Stimulated activated CD4-positive, alpha-beta T cell treated with anti-CD3 and anti-CD28 coated beads, Interleukin-4, amount 100 ng/mL, for 48 hours (primary cell): ENCODE measurements around the gene ATXN7.

Experiments
- DNase-seq, 2 donors: peaks; one replicate each; pipeline ENCODE4 v3.0.0-alpha.2; 2020; ENCODE audit warnings: low read depth in 2 of 2

The ATXN7 gene

DNA sequence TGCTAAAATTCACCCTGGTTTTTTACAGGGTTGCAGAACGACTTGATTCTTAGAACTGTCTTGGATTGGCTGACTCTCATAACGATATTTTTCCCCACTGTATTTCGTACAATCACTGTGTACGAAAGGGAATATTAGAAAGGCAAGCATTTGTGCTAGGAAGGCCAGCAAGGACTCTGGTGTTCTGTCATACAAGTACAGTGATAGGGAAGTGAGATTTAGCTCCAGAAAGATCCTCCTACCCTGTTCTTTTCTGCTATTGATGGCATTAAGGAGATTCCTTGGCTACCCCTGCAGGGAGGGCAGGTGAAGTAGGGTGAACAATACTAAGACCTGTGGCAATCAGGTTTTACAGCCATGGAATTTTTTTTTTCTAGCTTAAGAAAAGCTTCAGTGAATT lies 102.3 kb downstream of the ATXN7 start:
- DNase-seq = no peak

DNA sequence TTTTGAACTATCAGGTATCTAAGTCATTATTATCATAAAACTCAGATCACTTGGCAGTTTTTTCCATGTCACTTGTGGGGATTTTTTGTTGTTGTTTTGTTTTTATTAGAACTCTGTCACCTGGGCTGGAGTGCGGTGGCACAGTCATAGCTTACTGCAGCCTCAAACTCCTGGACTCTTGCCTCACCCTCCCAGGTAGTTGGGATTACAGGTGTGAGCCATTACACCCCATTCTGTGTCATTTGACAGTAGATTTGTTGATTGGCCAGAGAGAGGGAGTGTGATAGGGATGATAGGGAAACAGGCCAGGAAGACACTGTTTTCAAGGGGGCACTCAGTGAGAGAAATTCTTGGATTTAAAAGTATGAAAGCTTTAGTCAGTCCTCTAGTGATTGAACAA lies 103.2 kb downstream of the ATXN7 start:
- no peak for DNase-seq

DNA sequence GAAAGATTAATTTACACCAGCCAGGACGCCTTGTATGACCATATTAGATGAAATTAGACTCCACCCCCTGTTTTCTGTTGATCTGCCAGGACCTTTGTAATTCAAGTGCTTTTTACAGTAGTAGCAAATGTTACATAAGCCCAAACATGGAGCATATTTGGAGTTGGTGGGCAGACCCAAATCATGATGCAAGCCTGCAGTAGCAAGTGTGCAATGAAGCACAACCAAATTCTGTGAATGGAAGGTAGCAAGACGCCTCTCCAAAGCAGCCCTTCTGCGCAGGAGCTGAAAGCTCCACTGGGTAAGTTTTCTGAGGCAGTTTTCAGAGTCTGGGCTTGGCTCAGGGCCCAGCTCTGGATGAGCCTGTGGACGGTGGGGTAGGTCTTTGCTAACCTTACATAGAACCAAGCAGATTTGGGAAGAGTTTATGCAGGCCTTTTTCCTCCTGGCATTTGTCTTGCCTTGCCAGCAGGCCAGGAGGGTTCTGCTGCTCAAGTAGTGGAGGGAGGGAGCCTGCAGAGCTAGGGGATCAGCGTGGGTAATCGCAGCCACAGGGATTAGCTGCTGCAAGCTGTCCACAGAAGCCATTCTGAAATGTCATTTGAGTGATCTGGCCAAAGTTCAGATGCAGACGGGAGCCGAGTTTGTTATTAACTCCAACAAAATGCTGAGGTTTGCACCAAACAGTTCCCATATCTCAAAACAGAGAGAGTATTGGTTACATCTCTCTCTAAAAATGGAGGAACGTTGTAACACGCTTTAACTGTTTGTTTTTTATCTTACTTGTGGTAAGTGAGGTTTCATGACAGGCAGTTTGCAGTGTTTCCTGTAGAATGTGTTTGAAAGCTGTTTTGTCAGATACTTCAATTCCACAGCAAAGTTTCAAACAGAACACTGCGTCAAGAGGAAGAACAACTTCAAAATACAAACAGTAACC lies 104.3 kb downstream of the ATXN7 start:
- no peak for DNase-seq

DNA sequence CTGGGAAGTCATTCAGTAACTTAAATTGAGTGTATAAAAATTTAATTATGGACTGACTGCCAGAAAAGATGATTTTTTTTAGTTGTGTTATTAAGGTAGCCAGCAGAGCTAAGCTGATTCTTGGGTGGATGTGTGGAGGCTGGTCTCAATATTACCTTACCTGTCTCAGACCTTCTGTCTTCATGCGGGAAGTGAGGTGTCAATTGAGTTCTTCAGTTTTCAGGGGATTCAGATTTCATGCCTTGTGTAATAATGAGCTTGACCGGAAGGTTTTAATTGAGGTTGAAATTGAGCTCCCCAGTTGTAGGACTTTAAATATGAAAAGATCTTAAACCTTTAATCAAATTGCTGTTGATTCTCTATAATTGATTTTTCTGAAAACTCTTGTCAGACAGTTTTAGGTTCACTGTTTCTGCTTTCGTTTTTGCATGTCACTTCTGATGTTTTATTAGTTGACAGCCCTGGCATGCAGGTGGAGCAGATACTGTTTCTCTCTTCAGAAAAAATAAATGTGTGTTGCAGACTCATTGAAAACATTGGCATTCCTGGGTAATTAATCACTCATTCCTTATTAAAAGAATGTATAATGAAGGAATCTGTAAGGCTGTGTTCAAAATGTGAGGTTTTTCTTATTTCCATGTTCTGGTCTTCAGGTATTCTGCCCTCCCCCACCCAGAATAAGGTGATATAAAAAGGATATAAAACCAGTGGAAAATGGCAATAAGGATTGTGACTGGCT lies 105.1 kb downstream of the ATXN7 start:
- DNase-seq = no peak

DNA sequence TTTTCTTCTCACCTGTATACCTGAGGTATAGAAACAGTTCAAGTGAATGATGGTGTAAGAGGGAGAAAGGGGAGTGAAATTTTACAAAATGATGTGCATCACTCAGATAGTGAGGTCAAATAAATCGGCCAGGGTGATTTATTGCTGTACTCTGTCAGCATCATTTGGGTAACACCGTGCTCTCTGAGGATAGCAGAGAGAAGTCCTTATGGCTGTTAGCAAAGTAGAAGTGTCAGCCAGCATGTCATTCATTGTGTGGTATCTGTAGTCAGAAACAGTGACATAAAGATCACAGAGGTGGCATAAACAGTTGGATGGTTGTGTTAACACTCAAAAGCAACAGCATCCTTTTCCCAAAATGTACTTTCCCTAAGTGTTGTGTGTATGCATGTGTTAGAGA lies 106.2 kb downstream of the ATXN7 start:
- no peak for DNase-seq

DNA sequence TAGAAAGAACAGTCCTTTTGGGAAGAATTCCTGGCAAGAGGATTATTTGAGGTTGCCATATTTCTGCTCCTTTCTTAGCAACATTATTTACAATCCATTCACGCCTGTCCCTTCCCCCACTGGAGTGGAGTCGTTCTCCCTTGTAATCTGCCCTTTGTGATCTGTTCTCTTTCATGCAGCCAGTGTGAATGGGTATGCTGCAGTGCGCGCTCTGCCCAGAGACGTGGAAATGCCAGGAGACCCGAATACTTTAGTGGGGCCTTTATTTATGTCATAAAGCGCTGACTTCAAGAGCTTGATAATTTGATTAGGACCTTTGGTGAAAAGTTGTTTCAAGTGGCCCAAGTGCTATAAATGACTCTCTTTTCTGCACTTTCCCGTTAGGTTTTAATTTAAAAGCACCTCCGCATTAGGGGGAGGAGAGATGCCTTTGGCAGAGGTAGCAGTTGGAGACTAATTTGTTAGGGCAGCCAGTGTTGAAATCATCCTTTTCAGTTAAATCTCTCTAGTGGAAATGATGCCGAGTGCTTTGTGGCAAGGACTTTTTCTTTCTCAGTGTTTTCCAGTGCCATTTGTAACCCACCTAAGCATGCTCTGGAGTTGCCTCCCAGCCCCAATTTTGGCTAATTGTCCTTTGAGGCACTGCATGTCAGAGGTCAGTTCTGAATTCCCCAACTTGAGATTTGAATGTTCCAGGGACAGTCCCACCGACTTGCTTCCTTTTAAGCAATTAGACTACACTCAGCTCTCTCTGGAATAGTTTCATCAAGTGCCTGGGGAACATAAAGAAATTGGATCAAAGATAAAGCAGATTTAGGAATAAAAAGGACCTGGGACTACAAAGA lies 107.2 kb downstream of the ATXN7 start:
- DNase-seq = no peak

DNA sequence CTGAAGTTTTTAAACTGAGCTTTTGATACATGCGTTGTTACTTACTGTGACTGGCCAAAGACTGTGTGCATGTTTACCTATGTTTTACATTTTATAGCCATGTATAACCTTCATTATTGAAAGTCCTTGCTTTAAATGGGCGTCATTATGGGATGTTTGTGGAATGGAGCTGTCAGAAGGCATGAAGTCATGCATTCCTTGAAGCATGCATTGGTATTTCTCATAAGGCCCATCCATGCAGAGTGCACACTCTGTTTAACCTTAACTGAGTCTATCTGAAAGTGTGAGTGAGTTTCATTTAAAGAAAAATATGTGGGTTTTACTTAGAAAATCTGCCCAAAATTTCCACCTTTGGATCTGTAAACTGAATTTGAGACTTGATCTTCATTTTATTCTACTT lies 108.5 kb downstream of the ATXN7 start:
- DNase-seq = no peak

DNA sequence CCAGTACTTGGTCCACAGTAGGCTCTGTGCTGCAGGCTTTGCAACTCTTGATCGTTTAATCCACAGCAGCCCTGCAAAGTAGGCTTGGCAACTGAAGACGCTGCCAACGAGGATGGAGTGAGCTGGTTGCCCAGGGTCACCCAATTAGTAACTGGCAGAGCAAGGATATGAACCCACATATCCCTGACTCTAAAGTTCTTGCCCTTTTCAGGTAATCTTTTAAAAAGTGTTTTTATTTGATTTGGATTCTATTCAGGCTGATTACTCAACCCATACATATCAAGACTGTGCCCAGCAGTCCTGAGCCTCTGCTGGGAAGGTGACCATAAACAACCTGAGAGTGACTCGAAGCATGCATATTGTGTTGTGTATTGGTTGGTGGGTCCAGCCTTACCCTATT lies 109.3 kb downstream of the ATXN7 start:
- DNase-seq = no peak

DNA sequence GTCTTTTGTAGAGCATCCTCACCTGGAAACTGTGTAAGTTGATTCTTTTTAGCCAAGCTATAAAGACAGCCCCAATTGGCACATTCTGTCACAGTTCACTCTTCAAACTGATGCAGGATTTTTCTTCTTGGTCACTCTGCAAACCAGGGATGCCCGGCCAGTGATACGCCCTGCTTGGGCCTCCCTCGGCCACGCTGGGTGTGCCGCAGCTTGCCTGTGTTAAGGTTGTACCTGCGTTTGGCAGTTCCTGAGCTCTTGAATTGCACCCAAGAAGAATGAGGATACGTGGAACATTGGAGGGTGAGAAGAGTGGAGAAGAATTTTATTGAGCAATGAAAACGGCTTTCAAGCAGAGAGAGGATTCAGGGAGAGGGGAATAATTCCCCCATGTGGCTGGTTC lies 109.7 kb downstream of the ATXN7 start:
- DNase-seq = no peak

DNA sequence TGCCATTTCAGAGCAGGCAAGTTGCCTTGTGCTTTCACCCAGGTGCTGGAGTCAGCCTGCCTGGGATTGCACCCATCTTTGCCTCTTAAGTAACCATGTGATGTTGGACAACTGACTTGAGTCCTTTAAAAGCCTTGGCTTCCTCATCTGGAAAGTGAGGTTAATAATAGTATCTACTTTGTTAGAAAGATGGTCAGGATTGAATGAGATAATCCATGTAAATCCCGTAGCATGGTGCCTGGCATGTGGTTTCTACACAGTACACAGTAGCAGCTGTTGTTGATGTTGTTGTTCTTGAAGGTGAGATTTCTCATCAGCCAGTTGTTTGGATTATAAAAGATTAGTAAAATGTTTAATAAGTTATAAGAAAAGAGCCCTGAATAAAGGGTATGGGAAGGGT lies 110.8 kb downstream of the ATXN7 start:
- no peak for DNase-seq

DNA sequence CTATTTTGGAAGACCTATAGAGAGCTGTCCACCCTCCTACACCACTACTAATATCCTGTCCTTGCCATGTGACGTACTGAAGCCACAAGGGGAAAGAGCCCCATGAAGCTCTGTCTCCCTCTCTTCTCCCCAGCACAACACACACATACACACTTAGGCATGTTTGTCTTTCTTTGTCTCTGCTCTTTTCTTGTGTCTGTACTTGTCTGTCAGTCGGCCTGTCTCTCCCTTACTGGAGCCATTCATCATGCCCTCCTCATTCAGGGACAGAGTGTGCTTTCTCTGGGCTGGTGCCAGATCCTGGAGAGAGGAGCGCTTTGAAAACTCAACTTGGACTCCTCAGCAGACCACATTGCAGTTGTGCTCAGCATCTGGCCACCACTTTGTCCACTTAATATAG lies 112.1 kb downstream of the ATXN7 start:
- no peak for DNase-seq

DNA sequence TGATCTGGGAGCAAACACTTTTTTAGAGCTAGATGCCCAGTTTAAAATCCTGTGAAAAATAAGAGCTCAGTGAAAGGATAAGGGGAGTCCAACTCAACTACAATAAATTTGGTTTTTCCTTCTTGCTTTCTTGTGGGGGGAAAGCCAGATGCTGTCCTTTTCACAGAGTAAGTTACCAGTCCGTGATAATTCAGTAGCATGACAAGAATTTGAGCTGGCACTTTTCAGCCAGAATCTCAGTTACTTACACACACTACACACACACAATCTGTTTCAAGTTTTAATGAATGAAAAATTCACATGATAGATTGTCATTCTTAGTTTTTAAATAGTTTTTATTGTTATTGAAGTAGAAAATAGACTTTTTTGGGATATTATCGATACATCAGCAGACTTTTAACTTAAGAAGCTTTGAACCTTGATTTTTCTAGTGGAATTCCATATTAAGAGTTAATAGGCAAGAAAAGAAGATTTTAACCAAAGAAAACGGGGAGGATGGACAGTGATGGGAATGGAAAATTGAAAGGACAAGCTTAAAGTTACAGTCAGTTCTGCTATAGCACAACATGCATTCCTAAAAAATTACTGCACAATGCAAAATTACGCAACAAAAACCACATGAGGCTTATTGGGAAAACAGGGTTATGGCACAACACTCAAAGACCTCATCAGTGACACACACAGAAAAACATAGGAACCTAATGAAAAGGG lies 112.6 kb downstream of the ATXN7 start:
- no peak for DNase-seq

DNA sequence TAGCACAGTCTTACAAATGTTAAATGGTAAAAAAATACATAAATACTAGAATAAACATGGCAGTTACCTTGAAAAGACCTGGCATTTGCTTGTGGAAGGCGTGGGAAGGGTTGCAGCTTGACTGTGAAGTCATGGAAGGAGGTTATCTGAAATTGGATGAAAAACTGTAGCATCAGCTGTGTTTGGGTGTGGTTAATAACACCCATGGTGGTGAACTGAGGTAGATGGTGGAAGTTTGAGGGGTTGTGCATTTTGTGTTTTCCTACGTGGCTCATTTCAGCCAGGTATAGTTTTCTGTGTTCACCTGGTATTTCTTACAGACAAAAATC lies 113.2 kb downstream of the ATXN7 start:
- no peak for DNase-seq

DNA sequence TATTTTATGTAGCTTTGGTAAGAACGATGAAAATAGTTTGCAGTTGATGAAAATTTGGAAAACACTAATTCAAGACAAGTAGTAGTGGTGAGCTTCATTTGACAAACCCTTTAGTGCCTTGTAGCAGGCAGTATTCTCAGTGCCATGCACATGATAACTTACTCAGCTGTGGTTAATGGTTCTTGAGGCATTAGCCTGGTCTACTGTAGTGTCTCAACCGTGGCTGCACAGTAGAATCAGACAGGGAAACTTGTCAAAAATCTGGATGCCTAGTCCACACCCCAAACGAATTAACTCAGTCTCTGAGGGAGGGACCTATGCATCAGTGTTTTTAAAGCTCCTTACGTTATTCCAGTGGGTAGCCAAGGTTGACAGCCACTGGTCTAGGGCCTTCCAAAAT lies 114.2 kb downstream of the ATXN7 start:
- no peak for DNase-seq

DNA sequence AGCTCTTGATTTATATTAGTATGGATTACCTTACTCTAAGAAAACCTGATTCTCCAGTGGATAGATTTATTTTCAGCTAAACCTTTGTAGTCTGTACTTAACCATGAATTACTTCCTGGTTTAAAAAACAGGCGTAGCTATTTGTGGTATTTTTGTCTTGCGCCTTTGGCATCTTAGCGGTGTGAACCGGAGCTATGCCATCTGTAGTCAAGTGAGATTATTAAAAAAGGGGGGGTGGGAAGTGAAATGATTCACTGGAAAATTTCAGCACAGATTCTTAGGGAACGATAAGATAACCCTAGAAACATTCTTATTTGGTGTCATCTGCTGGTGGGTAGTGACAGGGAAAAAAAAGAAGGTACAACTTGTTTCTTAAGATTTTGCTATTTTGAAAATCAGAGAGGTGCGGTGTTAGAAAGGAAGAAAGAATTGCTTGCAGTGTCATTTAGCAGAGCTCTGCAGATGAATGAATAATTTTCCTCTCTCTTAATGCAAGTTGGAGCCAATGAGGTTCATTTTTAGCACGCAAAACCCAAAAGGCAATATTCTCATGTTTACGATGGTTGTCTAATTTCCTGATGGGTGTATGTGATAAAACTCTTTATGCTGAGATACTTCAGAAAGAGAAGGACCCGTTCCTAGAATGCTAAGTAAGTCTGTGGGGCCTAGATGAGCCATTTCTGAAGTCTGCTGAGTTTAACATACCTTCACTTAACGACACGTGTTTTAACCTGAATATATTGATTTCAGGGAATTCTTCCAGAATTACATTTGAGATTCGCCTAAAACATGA lies 115.6 kb downstream of the ATXN7 start:
- no peak for DNase-seq

DNA sequence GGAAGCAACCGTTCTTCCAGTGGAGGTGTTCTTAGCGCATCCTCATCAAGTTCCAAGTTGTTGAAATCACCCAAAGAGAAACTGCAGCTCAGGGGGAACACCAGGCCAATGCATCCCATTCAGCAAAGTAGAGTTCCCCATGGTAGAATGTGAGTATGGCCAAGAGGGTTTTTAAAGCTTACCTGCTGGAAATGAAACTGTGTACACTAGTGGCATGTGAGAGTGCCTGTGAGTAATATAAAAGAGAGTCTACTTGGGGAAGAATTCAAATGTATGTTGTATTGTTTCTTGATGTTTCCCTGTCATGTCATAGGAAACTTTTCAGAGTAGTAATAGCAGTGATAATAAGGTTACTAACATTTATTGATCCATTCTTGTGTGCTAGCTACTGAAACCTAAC lies 116.4 kb downstream of the ATXN7 start:
- no peak for DNase-seq

DNA sequence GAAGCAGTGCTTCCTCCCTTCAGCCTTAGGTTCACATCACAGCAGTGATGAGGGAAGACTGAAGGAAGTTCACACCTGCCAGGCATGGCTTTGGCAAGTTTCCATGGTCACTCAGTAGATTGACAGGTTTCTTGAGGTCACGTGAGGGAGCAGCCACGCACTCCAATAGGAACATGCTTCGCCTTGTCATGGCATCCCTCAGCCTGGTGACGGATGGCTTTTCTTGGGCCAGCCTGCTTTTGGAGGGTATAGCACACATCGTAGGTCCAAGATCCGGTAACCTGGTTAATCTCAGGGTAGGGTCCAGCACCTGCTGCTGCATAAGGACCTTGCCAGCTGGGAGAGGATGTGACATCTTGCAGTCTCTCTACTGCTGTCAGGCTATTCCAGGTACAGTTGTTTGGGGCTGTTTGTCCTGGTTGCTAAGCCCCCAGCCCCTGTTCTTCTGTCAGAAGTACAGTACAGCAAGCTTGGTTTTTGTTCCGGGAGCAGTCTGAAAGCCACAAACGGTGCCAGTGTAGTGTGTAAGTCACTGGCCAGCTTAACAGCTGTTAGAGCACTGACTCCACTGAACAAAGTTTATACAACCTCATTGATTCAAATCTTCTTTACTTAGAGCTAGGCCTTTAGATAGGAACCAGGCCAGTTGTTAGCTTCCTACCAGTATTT lies 117.3 kb downstream of the ATXN7 start:
- DNase-seq = no peak

DNA sequence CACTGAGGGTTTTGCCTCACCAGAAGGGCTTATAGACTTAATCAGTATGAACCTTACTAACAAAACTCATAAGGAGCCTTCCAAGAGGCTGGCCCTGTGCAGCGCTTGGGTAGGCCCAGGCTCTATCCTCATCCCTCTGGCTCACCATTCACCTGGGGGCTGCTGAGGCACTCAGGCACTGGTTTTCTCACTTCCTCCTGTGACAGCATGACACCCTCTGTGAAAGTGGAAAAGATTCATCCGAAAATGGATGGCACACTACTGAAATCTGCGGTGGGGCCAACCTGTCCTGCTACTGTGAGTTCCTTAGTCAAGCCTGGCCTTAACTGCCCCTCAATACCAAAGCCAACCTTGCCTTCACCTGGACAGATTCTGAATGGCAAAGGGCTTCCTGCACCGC lies 118.3 kb downstream of the ATXN7 start:
- DNase-seq = no peak

DNA sequence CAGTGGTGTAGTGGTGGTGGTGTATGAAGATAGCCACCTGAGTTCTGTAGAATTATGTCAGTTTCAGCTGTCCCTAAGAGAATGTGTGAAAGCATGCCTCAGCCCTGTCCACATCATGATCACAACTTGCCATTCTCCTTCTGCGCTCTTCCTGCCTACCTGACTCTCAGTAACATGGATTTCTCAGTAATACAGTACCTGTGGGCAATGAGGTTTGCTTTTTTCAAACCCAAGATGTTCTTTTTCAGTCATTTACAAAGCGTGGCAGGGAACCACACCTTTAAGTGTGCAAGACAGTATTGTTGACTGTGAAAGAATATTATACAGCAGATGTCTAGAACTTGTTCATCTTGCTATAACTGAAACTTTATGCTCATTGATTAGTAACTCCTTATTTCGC lies 120.7 kb downstream of the ATXN7 start:
- no peak for DNase-seq

DNA sequence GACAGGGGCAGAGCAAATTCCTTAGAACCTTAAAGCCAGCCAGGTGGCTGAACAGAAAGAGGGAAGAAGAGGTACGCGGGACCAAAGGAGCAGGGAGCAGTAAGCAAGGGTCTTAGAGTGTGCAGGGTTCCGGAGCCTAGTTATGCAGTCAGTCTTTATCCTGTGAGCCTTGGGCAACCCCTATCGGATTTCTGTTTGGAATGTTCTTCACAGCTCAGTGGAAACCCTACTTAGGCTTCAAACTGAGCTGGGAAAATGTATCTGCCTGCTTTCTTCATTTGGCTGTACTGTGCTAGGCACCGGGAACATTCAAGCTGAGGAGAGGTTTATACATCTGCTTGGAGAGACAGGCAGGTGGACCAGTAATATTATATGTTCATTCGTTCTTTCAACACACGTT lies 122.5 kb downstream of the ATXN7 start:
- DNase-seq = no peak
